GM12873 (cell line): Measurements from ENCODE around the gene IST1.

ENCODE experiments used
- TF ChIP-seq, protein P1 (sequence below): IDR thresholded peaks from 2 replicates; pipeline ENCODE4 v1.5.1; 2012; ENCODE audit warnings: low read depth, mild to moderate bottlenecking, moderate library complexity, low read length, control low read depth; ENCODE audit not compliant: insufficient read depth; ENCODE audit errors: missing control alignments

IST1 gene

DNA sequence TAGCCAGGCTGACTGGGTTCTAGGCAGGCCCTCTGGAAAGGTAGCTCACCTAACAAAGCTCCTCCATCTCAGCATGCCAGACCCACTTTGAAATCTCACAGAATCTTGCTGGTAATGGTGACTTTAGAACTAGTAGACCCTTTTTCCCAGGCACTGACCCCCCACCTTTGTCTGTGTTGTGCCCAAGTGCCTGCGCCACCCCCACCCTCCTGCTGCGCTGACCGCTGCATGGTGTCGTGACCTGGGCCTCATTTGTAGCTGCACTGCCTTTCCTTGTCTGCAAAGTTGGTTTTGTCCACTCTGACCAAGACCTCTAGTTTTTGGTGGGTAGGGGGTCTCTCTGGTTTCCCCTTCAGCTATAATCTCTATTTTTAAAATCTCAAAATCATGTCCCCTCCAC lies 42.8 kb upstream of the IST1 start:
- TF ChIP-seq, protein P1, sequence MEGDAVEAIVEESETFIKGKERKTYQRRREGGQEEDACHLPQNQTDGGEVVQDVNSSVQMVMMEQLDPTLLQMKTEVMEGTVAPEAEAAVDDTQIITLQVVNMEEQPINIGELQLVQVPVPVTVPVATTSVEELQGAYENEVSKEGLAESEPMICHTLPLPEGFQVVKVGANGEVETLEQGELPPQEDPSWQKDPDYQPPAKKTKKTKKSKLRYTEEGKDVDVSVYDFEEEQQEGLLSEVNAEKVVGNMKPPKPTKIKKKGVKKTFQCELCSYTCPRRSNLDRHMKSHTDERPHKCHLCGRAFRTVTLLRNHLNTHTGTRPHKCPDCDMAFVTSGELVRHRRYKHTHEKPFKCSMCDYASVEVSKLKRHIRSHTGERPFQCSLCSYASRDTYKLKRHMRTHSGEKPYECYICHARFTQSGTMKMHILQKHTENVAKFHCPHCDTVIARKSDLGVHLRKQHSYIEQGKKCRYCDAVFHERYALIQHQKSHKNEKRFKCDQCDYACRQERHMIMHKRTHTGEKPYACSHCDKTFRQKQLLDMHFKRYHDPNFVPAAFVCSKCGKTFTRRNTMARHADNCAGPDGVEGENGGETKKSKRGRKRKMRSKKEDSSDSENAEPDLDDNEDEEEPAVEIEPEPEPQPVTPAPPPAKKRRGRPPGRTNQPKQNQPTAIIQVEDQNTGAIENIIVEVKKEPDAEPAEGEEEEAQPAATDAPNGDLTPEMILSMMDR = no peak

DNA sequence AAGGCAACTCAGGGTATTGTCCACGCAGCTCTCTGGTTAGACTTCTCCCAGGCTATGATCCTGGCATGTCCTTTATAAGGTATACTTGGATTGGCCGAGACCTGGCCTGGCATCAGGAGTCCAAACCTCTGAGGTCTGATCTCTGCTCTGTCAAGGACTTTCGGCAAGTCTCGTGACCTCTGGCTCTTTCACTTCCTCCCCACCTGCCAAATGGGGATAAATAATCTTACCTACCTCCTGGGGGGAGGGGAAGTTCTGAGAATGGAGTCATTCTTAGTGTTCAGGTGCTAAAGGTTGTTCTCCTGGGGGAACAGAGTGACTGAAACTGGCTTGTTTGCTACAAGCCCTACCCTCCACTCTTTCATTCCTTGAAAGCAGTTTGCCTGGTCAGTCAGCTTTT lies 41.9 kb upstream of the IST1 start:
- TF ChIP-seq, protein P1 = no peak

DNA sequence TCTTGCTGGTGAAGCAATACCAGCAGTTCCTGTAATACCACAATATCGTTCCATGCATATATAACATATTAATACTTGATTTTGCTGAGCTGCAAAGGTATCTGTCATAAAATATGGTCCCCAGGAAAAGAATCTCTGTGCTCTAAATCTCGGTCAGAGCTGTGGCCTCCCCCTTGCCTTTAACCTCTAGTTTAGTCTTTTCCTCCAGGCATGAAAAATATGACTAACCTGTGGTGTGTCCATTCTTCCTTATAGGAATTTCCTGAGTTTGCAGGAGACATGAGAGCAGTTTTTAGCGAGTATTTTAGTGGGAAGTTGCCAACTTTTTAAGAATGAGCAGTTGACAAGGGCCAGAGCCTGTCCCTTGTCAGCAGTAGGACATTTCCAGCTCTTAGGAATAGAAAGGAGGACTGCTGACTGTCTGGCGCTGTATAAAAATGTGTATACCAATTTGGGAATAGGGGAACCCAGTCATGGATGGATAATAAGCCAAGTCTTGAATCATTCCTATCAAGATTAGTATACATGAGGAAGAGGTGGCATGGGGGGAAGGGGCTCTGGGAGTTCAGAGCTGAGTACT lies 40.9 kb upstream of the IST1 start:
- TF ChIP-seq, protein P1 = no peak

DNA sequence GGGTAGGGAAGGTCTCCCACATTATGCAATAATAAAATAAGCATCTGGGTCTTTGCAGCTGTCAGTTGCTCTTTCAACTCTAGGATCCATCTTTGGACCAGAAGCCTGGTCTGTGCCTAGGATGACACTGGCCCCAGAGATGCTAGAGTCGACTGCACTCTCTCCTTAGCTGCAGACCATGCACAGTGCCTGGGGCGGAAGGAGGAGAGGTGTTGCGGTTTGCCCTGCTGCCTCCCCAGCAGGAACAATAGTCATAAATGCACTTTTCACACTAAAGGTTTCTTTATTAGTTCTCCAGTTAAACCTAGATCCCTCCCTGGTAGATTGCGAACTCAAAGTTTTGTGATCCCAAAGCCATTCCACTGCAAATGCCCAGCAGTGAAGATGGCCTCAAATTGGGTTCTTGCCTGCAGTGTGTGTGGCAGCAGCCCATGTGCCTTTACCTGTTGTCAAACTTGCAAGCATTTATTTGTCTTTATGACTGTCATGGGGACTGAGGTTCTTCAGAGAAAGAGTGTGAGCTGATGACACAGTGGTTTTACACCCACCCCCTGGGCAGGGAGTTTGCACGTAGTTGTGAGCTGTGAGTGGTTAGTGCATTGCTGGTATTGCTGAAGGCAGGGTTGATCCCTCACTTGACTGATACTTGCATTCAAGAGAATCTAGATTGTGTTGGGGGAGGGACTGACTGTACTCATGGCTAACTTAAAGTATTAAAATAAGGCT lies 39.2 kb upstream of the IST1 start:
- TF ChIP-seq, protein P1 = no peak

DNA sequence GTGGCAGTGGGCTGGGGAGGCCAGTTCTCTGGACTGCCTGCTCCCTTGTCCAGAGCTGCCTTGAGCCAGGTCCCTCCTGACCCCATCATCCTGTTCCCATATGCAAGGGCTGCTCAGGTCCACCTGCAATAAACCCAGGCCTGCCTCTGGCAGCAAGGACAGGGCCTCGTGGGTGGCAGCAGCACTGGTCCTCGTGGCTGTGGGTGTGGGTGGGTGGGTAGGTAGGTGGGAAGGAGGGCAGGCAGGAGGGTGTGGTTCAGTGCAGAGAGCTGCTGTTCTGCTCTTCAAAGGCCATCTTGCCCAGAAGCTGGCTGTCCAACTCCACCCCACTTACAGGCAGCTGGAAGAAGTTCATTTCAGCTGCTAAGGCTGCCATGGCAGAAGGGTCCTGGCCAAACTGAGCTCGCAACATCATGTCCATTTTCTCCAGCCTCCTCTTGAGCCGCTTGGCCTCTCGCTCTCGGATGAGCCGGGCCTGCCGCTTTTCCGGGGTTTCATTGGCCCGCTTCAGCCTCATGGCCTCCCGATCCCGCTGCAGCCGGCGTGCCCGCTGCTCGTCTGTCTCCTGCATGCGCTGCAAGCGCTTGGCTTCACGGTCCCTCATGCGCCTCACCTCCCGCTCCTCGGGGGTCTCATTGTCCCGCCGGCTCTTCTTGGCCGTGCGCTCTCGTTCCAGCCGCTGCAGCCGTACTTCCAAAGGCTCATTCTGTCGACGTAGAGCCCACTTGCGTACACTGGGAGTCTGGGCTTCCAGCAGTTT lies 35.4 kb upstream of the IST1 start:
- TF ChIP-seq, protein P1 = no peak

DNA sequence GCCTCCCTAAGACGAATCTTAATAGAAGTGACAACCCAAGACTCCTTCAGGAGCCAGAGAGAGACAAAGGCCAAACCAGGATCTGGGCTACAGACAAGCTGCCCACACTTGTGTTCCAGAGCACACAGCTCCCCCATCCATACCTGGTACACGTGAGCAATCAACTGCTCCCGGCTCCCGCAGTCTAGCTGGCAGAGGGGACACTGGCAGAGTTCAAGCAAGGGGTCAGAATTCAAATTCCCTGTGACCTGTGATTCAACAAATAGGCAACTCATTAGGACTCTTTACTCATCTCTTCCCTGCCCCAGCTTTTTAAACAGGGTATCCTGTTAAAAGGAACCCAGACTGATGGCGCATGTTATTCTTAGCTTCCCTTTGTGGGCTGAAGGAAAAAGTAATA lies 31.3 kb upstream of the IST1 start:
- TF ChIP-seq, protein P1 = no peak

DNA sequence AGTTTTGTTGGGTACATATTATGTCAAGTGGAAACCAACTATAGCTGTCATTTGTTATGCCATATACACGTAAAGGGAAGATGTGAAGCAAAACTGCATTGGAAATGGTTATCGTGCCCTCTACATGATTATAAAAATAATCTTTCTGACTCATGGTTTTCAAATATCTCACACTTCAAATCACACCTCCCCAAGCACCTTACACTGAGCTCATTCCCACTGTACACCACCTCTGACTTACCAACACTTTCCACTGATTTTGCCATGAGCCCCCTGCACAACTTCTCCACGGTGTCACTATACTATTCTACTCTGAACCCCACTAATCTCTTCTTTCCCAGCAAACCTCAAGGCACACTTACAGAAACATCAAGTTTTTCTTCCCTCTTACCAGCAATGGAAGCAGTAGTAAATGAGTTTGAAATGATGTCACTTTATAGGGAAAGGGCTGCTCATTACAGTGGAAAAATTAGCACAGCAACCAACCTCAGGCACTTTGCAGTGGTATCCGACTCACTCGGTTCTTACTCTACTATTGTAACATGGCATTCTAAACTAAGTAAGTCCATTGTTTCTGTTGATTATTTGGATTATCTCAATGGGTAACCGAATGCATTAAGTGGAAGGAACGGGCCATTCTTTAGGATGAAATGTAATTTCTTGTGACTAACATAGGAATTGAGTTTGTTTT lies 30.0 kb upstream of the IST1 start:
- TF ChIP-seq, protein P1 = no peak
